ENCODE results near the gene ZNF296. TPM values are rescaled to one million over a fixed set of nuclear protein-coding genes. Genes with fewer than 3 reads are reported as not detected.

The ZNF296 gene
- total RNA-seq, 6 experiments from 2014 or later: 0.16 to 0.47 (median 0.35) TPM; not detected in 1

DNA sequence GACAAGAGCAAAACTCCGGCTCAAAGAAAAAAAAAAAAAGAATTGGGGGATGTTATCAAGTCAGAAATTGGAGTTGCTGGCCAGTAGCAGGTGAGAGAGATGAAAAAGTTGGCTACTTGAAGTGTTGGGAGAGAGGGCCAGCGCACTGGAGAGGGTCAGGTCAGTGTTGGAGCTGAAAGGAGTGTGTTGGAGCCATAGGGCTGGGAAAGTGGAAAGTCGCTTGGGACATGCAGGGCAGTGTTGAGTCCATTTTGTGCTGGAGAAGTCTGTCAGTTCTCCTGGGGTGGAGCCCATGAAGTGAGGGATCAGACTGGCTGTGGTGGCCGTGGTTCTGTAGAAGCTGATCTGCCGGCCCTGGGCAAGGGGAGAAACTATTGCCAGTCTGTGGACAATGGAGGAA is 18.4 kb upstream of the ZNF296 start:
- intact Hi-C loops (cut with DNase I): no loop called here
- Histone ChIP-seq H3K27ac (no peak overlapping the region), H3K27me3 (no peaks in the 10 kb centered on the region), H3K36me3 (peaks cover 0 to 4% (median 0%) of the 10 kb centered on the region in 4 donors), H3K4me3 (no peak overlapping the region), H3K9me3 (no peaks in the 10 kb centered on the region), H3K4me1 (peaks cover 0 to 31% (median 4%) of the 10 kb centered on the region in 4 donors)
- ATAC-seq: no peak
- no peak for TF ChIP-seq POLR2A (IDR thresholded peaks at IDR 0.05)
- TF ChIP-seq, protein P1, sequence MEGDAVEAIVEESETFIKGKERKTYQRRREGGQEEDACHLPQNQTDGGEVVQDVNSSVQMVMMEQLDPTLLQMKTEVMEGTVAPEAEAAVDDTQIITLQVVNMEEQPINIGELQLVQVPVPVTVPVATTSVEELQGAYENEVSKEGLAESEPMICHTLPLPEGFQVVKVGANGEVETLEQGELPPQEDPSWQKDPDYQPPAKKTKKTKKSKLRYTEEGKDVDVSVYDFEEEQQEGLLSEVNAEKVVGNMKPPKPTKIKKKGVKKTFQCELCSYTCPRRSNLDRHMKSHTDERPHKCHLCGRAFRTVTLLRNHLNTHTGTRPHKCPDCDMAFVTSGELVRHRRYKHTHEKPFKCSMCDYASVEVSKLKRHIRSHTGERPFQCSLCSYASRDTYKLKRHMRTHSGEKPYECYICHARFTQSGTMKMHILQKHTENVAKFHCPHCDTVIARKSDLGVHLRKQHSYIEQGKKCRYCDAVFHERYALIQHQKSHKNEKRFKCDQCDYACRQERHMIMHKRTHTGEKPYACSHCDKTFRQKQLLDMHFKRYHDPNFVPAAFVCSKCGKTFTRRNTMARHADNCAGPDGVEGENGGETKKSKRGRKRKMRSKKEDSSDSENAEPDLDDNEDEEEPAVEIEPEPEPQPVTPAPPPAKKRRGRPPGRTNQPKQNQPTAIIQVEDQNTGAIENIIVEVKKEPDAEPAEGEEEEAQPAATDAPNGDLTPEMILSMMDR (IDR thresholded peaks at IDR 0.05): no peak
- WGBS (ENCODE audit: insufficient coverage, low coverage, low lambda C conversion rate, missing lambda C conversion rate): 89% methylated on average over 4 of the region's 5 CpGs
- DNase-seq: no peak

DNA sequence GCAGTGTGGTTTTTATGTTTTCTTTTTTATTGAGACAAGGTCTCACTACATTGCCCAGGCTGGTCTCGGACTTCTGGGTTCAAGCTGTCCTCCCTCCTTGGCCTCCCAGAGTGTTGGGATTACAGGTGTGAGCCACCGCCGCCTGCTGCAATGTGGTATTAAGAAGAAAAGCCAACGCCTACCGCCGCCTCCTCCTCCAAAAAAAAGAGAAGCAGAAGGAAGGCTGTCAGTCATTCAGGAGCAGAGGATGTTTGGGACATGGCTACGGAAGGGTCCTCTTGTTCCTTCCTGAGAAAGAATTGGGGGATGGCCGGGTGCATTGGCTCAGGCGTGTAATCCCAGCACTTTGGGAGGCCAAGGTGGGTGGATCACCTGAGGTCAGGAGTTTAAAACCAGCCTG is 17.9 kb upstream of the ZNF296 start:
- Histone ChIP-seq H3K9me3 (no peaks in the 10 kb centered on the region), H3K4me3 (peak overlapping the region in 2 of 3 donors; percentile 99), H3K27ac (no peak overlapping the region), H3K36me3 (peaks cover 0 to 4% (median 0%) of the 10 kb centered on the region in 4 donors), H3K4me1 (peaks cover 0 to 31% (median 4%) of the 10 kb centered on the region in 4 donors), H3K27me3 (no peaks in the 10 kb centered on the region)
- TF ChIP-seq POLR2A (IDR thresholded peaks at IDR 0.05): no peak
- TF ChIP-seq, protein P1 (IDR thresholded peaks at IDR 0.05): no peak
- intact Hi-C loops (cut with DNase I): no loop called here
- DNase-seq (no peak), ATAC-seq (no peak)
- WGBS (ENCODE audit: insufficient coverage, low coverage, low lambda C conversion rate, missing lambda C conversion rate): 55% methylated on average over 5 of the region's 9 CpGs

DNA sequence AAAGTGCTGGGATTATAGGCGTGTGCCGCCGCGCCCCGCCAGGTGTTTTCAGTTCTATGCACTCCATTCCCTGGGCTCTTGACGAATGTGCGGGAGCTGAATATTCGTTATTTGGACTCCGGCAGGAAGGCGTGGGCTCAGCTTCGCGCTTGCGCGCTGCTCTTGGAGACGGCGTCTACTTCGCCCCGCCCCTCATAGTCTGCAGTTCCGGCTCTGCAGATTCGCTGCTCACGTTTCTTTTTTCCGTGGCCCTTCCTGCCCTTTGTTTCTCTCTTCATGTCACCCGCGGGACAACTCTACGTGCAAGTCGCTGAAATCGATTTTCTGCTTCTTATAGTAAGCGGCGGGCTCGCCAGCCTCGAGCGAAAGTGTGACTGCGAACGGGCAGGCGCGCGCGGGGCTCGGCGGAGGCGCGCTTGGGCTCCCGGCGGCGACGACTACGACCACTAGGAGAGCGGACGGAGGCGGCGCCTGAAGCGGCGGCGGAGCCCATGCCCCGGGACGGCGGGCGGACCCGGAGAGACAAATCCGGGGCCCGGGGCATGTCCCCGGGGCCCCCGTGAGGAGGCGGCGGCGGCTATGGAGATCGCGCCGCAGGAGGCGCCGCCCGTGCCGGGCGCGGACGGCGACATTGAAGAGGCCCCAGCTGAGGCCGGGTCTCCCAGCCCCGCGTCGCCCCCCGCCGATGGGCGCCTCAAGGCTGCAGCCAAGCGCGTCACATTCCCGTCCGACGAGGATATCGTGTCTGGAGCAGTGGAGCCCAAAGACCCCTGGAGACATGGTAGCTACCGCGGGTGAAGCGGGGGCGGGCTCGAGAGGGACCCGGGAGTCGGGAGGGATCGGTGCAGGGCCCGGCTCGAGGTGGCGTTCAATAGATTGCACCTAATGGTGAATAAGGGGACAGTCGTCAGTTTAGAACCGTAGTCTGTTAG is 16.7 kb upstream of the ZNF296 start, which contains the start of gene PPP1R37:
Gene PPP1R37 (plus strand): TSS at position 433 of the 932 bp plus-strand sequence. CDS start 147 bp downstream, at position 580.
- Histone ChIP-seq H3K27ac (peak within 1 kb of the TSS; percentile 91 to 96 (median 93)), H3K27me3 (no peaks in the 10 kb centered on the region), H3K4me1 (peaks cover 0 to 29% (median 4%) of the 10 kb centered on the region in 4 donors), H3K9me3 (no peaks in the 10 kb centered on the region), H3K4me3 (peak within 1 kb of the TSS; percentile 99), H3K36me3 (peaks cover 0 to 4% (median 0%) of the 10 kb centered on the region in 4 donors)
- TF ChIP-seq, protein P1 (IDR thresholded peaks at IDR 0.05): peak in 3 of 4 donors; percentile 20 to 47 (median 26)
- TF ChIP-seq POLR2A (IDR thresholded peaks at IDR 0.05): peak; percentile 42
- intact Hi-C loops (cut with DNase I): no loop called here
- peak; percentile 94 to 96 (median 95) for DNase-seq
- peak; percentile 77 to 85 (median 78) for ATAC-seq
- WGBS (ENCODE audit: insufficient coverage, low coverage, low lambda C conversion rate, missing lambda C conversion rate): 0% methylated on average over 60 of the region's 103 CpGs

DNA sequence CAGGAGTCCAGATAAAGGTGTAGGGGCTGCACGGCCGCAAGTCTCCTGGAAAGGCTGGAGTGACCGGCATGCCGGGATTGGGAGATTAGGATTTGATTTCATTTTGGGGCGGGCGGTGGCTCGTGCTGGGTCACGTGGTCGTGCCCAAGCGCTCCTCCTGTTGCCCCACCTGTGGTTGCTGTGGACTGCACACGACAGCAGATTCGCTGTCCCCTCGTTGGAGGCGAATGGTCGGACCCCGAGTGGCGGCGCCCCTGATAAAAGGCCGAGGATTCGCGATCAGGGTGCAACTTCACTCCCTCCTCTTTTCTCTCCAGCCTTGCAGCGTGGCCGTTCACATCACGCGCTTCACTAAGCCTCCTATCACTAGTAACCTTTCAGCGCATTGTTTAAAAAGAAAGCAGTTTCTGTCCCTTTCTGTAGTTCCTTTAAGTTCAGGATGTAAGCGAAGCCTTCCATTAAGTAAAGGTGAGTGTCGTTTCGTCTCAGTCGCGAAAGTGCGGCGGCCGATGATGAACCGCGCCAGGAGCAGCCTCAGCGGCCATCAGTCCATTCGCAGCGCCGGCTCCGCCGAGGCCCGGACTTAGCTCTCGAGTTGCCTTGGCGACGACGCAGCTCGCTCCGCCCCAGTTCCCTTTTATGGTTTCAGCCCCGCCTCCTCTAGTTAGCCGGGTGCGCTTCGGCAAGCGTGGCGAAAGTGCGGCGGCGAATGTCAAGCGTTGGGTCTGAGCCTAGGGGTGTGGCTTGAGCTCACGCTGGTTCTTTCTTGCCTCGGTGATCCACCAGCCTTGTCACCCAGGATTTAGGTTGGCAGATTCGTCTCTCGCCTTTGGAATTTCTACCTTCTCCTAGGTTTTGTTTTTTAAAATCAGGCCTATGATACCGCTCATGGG is 15.0 kb upstream of the ZNF296 start:
- intact Hi-C loops (cut with DNase I): no loop called here
- 6% methylated on average over 45 of the region's 64 CpGs for WGBS (ENCODE audit: insufficient coverage, low coverage, low lambda C conversion rate, missing lambda C conversion rate)
- Histone ChIP-seq H3K9me3 (no peaks in the 10 kb centered on the region), H3K36me3 (peaks cover 0 to 4% (median 0%) of the 10 kb centered on the region in 4 donors), H3K27ac (peak overlapping the region; percentile 91 to 96 (median 93)), H3K4me1 (peaks cover 0 to 27% (median 4%) of the 10 kb centered on the region in 4 donors), H3K27me3 (no peaks in the 10 kb centered on the region), H3K4me3 (peak overlapping the region; percentile 99)
- TF ChIP-seq, protein P1 (IDR thresholded peaks at IDR 0.05): no peak
- peak; percentile 44 for TF ChIP-seq POLR2A (IDR thresholded peaks at IDR 0.05)
- DNase-seq (peak; percentile 98 to 99 (median 99)), ATAC-seq (peak; percentile 88 to 92 (median 90))
